NCI-H146 treated with DMSO at 0.1 percent for 48 hours (cell line): ENCODE data around the gene AMD1.
"Not testable (repeated sequence)": the region's sequence is repeated elsewhere in the genome, so short reads cannot be mapped to it uniquely, and the experiment has no call there.

Experiments
- DNase-seq: peaks from one replicate; lab custom pipeline; 2025; ENCODE audit not compliant: unreplicated experiment; lab: John Stamatoyannopoulos, UW

Gene AMD1

DNA sequence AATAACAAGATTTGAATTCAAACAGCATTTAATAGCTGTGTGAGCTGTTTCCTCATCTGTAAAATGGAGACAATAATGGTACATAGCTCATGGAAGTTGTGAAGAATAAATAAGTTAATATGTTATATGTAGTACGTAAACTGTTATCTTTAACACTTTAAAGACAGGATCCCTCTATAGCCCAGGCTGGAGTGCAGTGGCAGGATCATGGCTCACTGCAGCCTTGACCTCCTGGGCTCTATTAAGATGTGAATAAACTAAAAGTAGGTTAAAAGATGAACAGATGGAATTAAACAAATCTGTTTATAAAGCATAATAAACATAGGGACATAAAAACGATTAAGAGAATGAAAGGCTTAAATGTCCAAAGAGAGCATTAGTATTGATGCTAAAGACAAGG lies 3.0 kb downstream of the AMD1 start:
- DNase-seq: no peak

DNA sequence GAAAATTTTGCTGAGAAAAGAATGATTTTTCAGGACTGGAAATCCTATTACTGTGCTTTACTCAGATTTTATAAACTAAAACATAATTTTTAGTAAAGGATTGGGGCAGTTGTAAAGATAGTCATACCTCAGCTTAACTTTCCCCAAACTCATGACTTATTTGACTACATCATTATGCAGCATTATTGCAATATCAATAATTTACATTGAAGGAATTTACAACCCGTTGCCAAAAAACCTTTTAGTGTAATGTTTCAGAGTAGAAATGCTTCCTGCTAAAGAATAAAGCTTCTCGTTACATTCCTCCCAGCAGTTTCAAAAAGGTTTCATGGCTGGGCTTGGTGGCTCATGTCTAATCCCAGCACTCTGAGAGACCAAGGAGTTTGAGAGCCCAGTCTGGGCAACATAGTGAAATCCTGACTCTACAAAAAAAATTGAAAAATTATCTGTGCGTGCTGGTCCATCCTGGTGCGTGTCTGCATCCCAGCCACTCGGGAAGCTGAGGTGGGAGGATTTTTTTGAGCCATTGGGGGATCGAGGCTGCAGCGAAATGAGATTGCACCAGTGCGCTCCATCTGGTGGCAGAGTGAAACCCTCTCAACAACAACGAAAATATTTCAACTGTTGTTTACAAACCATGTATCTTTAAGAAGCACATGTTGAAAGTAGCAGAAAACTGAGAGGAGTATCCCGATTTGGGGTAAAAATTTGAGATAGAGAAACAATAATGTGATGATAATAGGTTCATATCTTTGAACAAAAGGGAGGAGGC lies 4.4 kb downstream of the AMD1 start:
- no peak for DNase-seq

DNA sequence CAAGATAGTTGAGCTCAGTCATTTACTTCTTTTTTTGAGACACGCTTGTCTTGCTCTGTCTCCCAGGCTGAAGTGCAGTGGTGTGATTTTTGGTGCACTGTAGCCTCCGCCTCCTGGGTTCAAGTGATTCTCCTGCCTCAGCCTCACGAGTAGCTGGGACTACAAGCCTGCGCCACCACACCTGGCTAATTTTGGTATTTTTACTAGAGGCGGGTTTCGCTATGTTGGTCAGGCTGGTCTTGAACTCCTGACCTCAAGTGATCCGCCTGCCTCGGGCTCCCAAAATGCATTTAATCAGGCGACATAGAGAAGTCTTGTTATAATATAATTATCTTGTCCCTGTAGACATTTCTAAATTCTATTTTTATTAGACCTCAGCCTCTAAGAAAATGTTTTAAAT lies 6.1 kb downstream of the AMD1 start:
- no peak for DNase-seq

DNA sequence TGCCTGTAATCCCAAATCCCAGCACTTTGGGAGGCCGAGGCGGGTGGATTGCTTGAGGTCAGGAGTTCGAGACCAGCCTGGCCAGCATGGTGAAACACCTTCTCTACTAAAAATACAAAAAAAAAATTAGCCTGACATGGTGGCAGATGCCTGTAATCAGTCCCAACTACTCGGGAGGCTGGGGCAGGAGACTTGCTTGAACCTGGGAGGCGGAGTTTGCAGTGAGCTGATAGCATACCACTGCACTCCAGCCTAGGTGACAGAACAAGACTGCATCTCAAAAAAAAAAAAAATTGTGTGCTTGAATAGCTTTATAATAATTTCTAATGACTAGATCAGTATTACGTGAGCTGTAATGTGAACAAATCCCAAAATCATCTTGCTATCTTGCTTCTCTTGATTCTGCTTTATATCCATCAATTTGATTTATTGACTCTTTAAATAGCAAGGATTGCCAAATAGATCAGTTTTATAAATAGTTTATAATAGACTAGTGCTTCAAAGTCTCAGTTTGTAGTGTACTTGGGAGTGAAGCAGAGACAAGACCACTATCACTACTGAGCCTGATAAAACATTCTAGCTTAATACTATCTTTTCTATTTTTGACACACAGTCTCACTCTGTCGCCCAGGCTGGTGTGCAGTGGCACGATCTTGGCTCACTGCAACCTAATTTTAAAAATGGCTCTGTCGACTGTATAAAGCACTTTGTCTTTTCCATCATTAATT lies 7.1 kb downstream of the AMD1 start:
- DNase-seq: no peak

DNA sequence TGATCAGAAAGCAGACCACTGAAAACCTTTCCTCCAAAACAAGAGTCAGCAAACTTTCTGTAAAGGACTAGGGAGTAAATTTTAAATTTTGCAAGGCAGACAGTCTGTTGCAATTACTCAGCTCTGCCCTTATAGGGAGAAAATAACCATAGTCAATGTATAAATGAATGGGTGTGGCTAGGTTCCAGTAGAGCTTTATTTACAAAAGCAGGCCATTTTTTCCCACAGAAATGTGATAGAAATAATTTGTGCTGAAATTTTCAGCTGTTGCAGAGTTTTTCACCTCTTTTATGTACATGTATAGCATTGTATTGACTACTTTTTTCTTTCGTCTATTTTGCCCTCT lies 7.7 kb downstream of the AMD1 start:
- no peak for DNase-seq

DNA sequence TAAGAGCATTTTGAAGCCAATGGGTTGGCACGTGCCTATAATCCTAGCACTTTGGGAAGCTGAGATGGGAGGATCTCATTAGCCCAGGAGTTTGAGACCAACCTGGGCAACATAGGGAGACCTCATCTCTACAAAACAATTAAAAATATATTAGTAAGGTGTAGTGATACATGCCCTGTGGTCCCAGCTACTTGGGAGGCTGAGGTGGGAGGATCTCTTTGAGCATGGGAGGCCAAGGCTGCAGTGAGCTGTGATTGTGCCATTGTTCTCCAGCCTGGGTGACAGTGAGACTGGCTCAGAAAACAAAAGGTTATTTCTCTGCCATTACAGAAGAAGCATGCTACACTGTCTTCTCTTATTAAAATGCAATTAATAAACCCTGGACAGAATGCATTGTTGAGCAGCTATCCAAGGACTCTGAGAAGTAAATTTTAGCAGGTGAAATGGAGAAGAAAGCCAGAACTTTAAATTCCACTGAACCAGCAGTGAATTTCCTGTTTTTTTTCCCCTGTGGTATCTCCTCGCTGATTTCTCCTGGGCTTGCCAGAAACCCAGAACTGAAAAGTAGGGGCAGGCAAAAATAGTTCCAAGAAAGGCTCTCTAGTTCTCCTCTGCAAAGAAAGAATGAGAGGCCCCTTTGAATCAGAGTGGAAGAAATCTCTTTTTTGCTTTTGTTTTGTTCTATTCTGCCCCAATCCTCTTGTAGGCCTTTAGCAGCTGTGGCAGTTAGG lies 8.4 kb downstream of the AMD1 start:
- no peak for DNase-seq

DNA sequence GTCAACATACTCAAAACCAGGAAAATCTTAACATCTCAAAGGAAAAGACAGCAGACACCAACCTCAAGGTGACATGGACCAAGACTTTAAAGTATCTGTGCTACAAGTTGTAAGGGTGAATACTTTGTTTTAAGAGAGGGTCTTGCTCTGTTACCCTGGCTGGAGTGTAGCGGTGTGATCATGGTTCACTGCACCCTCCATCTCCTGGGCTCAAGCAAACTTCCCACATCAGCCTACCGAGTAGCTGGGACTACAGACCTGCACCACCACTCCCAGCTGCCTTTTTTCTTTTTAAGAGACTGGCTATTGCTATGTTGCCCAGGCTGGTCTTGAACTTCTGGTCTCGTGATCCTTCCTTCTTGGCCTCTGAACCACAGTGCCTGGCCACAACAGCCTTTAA lies 9.7 kb downstream of the AMD1 start:
- no peak for DNase-seq

DNA sequence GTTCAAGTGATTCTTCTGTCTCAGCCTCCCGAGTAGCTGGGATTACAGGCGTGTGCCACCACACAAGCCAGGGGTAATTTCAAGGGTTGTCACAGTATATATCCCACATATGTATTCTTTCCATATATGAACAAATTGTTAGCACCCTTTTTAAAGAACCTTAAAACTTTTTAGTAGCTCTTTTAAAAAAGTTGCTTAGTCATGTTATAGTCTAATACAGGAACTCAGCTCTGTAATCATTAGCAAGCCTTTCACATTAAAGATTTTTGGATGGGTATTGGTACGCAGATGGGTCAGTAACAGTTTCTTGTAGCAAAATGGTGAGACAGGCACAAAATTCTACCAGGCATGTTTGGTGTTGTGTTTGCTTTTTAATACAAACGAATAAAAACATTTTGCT lies 10.9 kb downstream of the AMD1 start:
- no peak for DNase-seq

DNA sequence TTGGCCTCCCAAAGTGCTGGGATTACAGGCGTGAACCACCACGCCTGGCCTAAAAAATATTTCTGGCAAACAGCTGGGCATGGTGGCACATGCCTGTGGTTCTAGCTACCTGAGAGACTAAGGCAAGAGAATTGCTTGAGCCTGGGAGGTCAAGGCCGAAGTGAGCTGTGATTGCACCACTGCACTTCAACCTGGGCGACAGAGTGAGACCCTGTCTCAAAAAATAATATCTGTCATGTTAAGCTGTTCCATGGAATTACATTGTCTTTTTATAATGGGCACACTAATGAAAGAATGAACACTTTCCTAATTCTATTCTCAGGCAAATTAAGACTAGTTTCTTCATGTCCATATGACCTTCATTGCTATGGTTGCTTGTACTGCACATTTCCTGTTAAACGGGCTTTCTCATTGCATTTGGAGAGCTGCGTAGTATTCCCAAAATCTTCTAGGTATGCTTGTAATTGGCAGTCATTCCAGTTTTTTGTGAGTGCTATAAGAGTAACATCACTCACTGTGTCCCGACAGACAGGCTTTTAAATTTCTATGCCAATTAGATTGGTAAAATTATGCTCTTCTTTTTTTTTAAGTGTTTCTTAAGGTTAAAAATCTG lies 12.1 kb downstream of the AMD1 start:
- DNase-seq: no peak

DNA sequence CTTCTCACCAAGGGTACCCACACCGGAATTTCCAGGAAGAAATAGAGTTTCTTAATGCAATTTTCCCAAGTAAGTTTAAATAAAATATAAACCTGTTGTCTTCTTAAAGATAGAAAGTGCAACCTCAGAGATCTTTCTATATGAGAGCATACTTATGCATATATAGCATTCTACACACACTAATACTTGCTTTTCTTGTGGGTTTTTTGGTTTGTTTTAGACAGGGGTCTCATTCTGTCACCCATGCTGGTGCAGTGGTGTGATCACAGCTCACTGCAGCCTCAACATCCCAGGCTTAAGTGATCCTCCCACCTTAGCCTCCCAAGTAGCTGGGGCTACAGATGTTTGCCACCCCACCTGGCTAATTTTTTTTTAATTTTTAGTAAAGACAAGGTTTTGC lies 15.7 kb downstream of the AMD1 start:
- DNase-seq: no peak

DNA sequence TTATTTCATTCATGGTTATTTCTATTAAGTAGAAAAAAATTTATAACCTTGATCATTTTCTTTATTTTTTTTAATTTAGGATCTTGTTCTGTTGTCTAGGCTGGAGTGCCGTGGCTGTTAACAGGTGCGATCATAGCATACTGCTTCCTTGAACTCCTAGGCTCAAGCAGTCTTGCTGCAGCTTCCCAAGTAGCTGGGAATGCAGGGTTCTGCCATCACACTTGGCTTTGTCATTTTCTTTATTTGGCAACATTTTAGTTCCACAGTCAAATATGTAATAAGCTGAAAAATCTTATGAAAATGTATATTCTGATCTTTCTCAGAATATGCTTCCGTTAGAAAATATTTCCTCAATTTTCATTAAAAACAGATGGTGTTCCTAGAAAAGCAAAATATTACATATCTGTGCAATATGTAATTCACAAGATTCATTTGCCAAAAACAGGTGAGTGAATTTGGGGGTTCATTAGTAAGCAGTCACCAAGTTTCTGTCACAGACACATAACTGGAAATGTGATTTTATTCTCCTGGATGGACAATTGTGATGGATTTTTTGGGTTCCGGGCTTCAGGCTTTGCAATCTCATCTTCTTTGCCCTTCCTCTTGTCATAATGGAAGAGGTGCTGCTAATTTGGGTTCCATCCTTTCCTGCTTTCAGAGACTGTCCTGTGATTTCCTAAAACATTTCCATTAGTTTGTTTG lies 21.5 kb downstream of the AMD1 start:
- DNase-seq: no peak

DNA sequence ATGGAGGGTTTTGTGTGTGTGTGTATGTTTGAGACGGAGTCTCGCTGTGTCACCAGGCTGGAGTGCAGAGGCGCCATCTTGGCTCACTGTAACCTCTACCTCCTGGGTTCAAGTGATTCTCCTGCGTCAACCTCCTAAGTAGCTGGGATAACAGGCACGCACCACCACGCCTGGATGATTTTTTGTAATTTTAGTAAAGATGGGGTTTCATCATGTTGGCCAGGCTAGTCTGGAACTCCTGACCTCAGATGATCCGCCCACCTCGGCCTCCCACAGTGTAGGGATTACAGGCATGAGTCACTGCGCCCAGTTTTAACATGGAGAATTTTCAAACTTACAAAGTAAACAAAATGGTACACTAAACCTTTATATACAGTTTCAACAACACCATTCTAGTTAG lies 22.8 kb downstream of the AMD1 start:
- no peak for DNase-seq

DNA sequence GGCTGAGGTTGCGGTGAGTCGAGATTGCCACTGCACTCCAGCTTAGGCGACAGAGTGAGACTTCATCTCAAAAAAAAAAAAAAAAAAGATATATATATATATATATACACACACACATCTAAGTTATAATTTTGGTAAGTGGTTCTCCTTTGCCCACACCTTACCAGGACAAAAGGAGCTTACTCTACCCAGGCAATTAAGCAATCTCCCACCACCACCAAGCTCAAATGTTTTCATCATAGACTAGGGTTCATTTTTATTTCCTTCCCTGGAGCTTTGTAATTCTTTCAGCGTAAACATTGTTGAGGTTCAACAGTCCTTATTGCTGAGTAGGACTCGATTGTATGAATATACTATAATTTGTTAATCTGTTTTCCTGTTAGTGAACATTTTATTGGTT lies 23.5 kb downstream of the AMD1 start:
- no peak for DNase-seq

DNA sequence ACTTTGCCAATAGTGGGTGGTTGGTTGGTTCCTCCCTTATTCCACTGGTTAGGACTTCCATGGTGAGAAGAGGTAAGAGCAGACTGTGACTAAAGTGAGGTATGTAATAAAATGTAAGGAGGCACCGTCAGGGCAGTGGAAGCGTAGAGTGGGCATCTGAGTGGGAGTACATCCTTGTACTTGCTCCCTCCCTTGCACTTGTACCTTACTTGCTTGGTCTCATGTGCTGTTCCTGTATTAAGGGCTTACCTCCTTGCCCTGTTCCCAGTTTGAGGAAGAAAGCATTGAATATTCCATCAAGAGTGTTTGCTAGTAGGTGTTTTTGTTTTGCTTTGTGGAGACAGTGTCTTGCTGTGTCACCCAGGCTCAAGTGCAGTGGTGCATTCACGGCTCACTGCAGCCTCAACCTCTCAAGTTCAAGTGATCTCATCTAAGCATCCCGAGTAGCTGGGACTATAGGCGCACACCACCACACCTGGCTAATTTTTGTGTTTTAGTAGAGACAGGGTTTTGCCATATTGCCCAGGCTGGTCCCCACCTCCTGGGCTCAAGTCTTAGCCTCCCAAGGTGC lies 25.5 kb downstream of the AMD1 start:
- DNase-seq: no peak

DNA sequence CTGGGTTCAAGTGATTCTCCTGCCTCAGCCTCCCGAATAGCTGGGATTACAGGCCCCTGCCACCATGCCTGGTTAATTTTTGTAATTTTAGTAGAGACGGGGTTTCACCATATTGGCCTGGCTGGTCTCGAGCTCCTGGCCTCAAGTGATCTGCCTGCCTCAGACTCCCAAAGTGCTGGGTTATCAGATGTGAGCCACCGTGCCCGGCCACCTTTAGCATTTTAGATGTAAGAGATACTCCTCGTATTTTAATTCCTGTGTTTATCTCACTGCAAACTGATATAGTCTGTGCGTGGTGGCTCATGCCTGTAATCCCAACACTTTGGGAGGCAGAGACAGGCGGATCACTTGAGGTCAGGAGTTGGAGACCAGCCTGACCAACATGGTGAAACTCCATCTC lies 27.0 kb downstream of the AMD1 start:
- DNase-seq: not testable (repeated sequence)

DNA sequence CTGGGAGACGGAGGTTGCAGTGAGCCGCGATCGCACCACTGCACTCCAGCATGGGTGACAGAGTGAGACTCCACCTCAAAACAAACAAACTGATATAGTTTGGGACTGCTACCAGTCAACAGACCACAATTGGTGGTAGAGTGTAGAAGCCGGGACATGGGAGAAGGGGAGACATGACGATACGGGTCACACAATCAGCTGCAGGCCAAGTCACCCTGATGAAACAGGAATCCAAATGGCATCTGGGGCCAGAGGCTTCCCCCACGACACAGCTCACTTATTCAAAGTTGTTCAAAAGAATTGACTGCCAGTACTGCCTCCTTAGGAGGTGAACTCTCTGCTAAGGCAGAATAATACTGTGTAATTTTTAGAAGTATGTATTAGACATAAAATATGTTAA lies 27.5 kb downstream of the AMD1 start:
- DNase-seq: no peak

DNA sequence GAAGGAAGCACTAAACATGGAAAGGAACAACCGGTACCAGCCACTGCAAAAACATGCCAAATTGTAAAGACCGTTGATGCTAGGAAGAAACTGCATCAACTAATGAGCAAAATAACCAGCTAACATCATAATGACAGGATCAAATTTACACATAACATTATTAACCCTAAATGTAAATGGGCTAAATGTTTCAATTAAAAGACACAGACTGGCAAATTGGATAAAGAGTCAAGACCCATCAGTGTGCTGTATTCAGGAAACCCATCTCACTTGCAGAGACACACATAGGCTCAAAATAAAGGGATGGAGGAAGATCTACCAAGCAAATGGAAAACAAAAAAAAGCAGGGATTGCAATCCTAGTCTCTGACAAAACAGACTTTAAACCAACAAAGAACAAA lies 31.7 kb downstream of the AMD1 start:
- not testable (repeated sequence) for DNase-seq

DNA sequence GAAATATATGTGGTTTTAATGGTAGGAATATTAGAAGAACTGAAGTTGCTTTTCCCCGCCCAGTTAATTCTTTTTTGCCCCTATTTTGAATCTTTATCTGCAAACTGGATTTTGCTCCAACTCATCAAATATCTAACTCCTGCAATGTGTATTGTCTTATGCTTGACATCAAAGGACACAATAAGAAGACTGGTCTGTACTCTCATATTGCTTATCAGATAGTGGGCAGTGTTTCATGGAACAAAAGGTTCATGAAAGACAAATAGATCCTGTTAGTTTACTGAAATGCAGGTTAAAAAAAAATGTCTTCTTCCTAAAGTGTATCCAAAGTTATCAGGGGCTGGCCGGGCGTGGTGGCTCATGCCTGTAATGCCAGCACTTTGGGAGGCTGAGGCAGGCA lies 56.2 kb downstream of the AMD1 start:
- DNase-seq: no peak

DNA sequence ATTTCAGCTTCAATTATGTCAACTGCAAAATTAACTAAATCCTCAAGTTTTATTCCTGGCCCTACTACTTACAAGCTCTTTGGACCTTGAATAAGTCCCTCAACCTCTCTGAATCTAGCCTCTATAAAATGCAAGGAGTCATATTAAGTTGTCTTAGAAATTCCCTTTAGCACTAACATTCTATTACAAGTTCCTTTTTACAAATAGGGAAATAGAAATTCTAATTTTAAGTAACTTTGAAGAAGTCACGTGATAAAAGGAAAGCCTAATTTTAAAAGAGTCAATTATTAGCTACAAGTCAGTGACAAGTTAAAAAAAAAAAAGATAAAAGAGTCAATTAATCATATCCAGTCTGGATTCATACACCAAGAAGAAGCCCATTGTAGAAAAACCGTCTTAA lies 59.3 kb downstream of the AMD1 start:
- no peak for DNase-seq

DNA sequence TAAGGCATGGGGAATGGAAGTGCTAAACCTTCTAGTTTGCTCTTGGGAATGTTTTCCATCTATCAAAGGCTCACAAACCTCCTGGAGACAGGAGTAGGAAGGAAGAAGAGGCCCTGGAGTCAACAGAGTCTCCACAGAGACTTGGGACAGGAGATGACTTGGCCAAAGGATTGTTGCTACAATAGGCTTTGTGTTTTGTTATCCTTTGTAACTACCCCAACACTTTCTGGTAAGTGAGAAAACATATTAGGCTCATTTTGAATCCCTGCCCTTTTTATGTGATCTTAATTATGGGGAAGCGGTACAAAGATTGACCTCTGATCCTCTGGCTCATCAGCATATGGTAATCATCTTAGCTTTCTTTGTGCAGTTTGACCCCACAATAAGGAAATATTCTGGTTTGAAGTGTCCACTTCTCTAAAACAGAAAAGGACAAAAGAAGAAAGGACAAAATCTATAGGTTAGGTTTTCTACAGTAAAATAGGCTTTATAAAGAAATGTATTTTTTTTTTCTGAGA lies 59.9 kb downstream of the AMD1 start:
- DNase-seq: no peak

DNA sequence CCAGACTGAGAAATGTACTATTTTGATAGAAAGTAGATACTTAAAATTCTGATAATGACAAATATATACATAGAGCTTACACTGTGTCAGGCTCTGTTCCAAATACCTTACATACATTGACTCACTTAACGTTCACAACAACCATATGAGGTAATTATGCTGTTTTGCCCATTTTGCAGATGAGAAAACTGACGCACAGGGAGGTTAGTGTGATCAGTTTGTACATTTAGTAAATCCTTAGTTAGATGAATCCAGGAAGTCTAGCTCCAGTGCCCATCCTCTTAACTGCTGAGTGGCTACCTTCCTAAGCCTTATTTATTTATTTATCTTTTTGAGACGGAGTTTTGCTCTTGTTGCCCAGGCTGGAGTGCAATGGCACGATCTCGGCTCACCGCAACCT lies 60.6 kb downstream of the AMD1 start:
- no peak for DNase-seq
